GM10248 (cell line): ENCODE data around the gene COX19.
"Not testable (repeated sequence)": the region's sequence is repeated elsewhere in the genome, so short reads cannot be mapped to it uniquely, and the experiment has no call there.

ENCODE experiments used
- CTCF ChIA-PET: fragments of 300-600 bp; sonication (Branson Sonifier 250); formaldehyde crosslinking; extraction: SDS; loops from one replicate; lab custom pipeline; 2021; ENCODE audit warnings: antibody characterized with exemption; lab: Yijun Ruan, JAX
- POLR2A ChIA-PET: fragments of 350-650 bp; sonication (Branson Sonifier 250); formaldehyde crosslinking; extraction: SDS; loops from one replicate; lab custom pipeline; 2020; ENCODE audit warnings: antibody characterized with exemption; lab: Yijun Ruan, JAX
- DNase-seq: peaks from one replicate; pipeline ENCODE4 v3.0.0; 2012; ENCODE audit errors: extremely low spot score
- CTCF ChIP-seq: IDR thresholded peaks from 2 replicates; pipeline ENCODE4 v1.5.1; 2012; ENCODE audit warnings: mild to moderate bottlenecking, low read depth; ENCODE audit errors: extremely low read depth, missing control alignments, control extremely low read depth

COX19 gene

GRCh38 chr7:945147-945555 lies 30.2 kb downstream of the COX19 start:
- no peak for TF ChIP-seq CTCF
- DNase-seq, result no peak
- ChIA-PET CTCF (no interaction called here), POLR2A (no interaction called here)

GRCh38 chr7:944744-945143 lies 30.6 kb downstream of the COX19 start:
- POLR2A ChIA-PET, result no interaction called here
- TF ChIP-seq CTCF, result no peak
- CTCF ChIA-PET, result no interaction called here
- DNase-seq, result no peak

GRCh38 chr7:943793-944192 lies 31.6 kb downstream of the COX19 start:
- DNase-seq, POLR2A ChIA-PET, CTCF ChIA-PET: not testable (repeated sequence)

- CTCF ChIA-PET, result interaction anchor here (1.2 to 1.3 kb wide), 2 partner anchors 13 to 33 kb away, joined by 3 read pairs; partner anchors contain the start of gene ADAP1
- DNase-seq, result no peak
- POLR2A ChIA-PET, result no interaction called here
- no peak for TF ChIP-seq CTCF
Observed at GRCh38 chr7:940599-941408, 34.5 kb downstream of the COX19 start.

- POLR2A ChIA-PET, result interaction anchor here (0.6 to 0.7 kb wide), 2 partner anchors 36 to 116 kb away, joined by 3 to 4 read pairs; partner anchors contain the start of gene COX19
- DNase-seq, result no peak
- CTCF ChIA-PET, result interaction anchor here (2.0 to 2.6 kb wide), 2 partner anchors 10 to 30 kb away, joined by 5 to 10 read pairs; no protein-coding TSS in a partner anchor
- no peak for TF ChIP-seq CTCF
Observed at GRCh38 chr7:939843-940242, 35.5 kb downstream of the COX19 start.

- no peak for DNase-seq
- ChIA-PET POLR2A (no interaction called here), CTCF (interaction anchor here (2.0 to 2.6 kb wide), 2 partner anchors 9 to 29 kb away, joined by 5 to 10 read pairs; no protein-coding TSS in a partner anchor)
- no peak for TF ChIP-seq CTCF
Observed at GRCh38 chr7:938546-939185, 36.7 kb downstream of the COX19 start.
